Mammary epithelial cell (primary cell): Measurements from ENCODE around the gene NRG3.

ENCODE experiments used
- EZH2 ChIP-seq: IDR thresholded peaks from 2 replicates; pipeline ENCODE4 v1.6.1; 2012; ENCODE audit warnings: low read length, inconsistent platforms, borderline replicate concordance
- TF ChIP-seq, protein P1 (sequence below), 2 donors: IDR thresholded peaks in 1 of 2; conservative IDR thresholded peaks in 1 of 2; 2 replicates each; pipeline ENCODE4 v1.5.1; 2011 to 2012; ENCODE audit warnings: inconsistent platforms in 2 of 2, low read length in 2 of 2, mild to moderate bottlenecking in 2 of 2, control low read depth in 1 of 2, low read depth in 1 of 2; ENCODE audit not compliant: insufficient read depth in 1 of 2; ENCODE audit errors: extremely low read depth in 1 of 2

- TF ChIP-seq, protein P1, sequence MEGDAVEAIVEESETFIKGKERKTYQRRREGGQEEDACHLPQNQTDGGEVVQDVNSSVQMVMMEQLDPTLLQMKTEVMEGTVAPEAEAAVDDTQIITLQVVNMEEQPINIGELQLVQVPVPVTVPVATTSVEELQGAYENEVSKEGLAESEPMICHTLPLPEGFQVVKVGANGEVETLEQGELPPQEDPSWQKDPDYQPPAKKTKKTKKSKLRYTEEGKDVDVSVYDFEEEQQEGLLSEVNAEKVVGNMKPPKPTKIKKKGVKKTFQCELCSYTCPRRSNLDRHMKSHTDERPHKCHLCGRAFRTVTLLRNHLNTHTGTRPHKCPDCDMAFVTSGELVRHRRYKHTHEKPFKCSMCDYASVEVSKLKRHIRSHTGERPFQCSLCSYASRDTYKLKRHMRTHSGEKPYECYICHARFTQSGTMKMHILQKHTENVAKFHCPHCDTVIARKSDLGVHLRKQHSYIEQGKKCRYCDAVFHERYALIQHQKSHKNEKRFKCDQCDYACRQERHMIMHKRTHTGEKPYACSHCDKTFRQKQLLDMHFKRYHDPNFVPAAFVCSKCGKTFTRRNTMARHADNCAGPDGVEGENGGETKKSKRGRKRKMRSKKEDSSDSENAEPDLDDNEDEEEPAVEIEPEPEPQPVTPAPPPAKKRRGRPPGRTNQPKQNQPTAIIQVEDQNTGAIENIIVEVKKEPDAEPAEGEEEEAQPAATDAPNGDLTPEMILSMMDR (conservative IDR thresholded peaks at IDR 0.05 in 1 of 2, IDR thresholded peaks at IDR 0.05 in 1 of 2; ENCODE audit: extremely low read depth in 1 of 2, insufficient read depth in 1 of 2, low read depth in 1 of 2, low read length in 2 of 2): peak in 1 of 2 donors; percentile 33
- TF ChIP-seq EZH2: no peak
Measured at GRCh38 chr10:81920213-81920829, 45.3 kb downstream of the NRG3 start.
